Prostate gland (tissue), 2 donors: ENCODE results near the gene DOCK10. TPM values are rescaled to one million over a fixed set of nuclear protein-coding genes. Genes with fewer than 3 reads are reported as not detected.

Experiments used
- DNase-seq: peaks from one replicate; pipeline ENCODE4 v3.0.0-alpha.2; 2019; ENCODE audit warnings: low spot score
- H3K27ac ChIP-seq, 2 donors: fragments of 200-600 bp; sonication (generic); 2 replicates each; pipeline ENCODE4 v1.5.1; 2017 to 2019
- H3K27me3 ChIP-seq: fragments of 200-600 bp; sonication (generic); replicated peaks from 2 replicates; pipeline ENCODE4 v1.5.1; 2019; ENCODE audit not compliant: insufficient read depth
- H3K36me3 ChIP-seq, 2 donors: fragments of 200-600 bp; sonication (generic); 1 replicate in 1 of 2; 2 replicates in 1 of 2; pipeline versions ENCODE4 v1.5.1 to v1.8.1; 2017 to 2019
- H3K4me1 ChIP-seq: fragments of 200-600 bp; sonication (generic); replicated peaks from 2 replicates; pipeline ENCODE4 v1.5.1; 2019
- H3K4me3 ChIP-seq, 2 donors: fragments of 200-600 bp; sonication (generic); 2 replicates each; pipeline ENCODE4 v1.5.1; 2017 to 2019
- H3K9me3 ChIP-seq: fragments of 200-600 bp; sonication (generic); 2 replicates; pipeline ENCODE4 v1.5.1; 2017
- CTCF ChIP-seq, 4 experiments: fragments of 200-600 bp in 2 of 4; fragments of 450-650 bp in 2 of 4; sonication (generic) in 2 of 4; IDR thresholded peaks; 1 replicate in 3 of 4; 2 replicates in 1 of 4; pipeline ENCODE4 v1.5.1; 2016 to 2019; ENCODE audit warnings: antibody characterized with exemption in 4 of 4, mild to moderate bottlenecking in 2 of 4, moderate library complexity in 2 of 4
- POLR2A ChIP-seq: fragments of 450-650 bp; IDR thresholded peaks from one replicate; pipeline ENCODE4 v1.6.1; 2016; ENCODE audit warnings: antibody characterized with exemption, mild to moderate bottlenecking
- POLR2AphosphoS5 ChIP-seq: sonication (generic); formaldehyde crosslinking; IDR thresholded peaks from one replicate; pipeline ENCODE4 v1.6.1; 2017; ENCODE audit warnings: antibody characterized with exemption
- WGBS: methylation state at CpG from one replicate; pipeline ENCODE4 v1.1.5; 2018; 5-methylcytosine and 5-hydroxymethylcytosine counted together
- intact Hi-C: fragments of 100-400 bp; cut with DNase I; formaldehyde crosslinking; loops from one replicate; pipeline ENCODE4 v1.14.2; 2022
- total RNA-seq, 2 donors: library from RNA; depleted of rRNA; stranded (reverse); fragments of >200 nt; gene quantifications; one replicate each; pipeline ENCODE4 v1.1.0, GENCODE V29; 2016

Gene DOCK10
- total RNA-seq, 2 donors from 2014 or later, result 4.8 to 6.2 TPM

GRCh38 chr2:224724331-224724730, 317.9 kb downstream of the DOCK10 start:
- H3K27ac ChIP-seq, result no peak overlapping the region
- intact Hi-C loops, result no loop called here
- no peaks in the 10 kb centered on the region for H3K27me3 ChIP-seq
- H3K9me3 ChIP-seq, result no peaks in the 10 kb centered on the region
- no peak for DNase-seq
- H3K36me3 ChIP-seq, result no peaks in the 10 kb centered on the region
- no peak overlapping the region for H3K4me3 ChIP-seq
- no peaks in the 10 kb centered on the region for H3K4me1 ChIP-seq
- 98% methylated on average over 2 of the region's 2 CpGs for WGBS
- TF ChIP-seq CTCF (IDR thresholded peaks at IDR 0.05) (no peak), POLR2A (no peak), POLR2AphosphoS5 (no peak)

- TF ChIP-seq CTCF (IDR thresholded peaks at IDR 0.05) (no peak), POLR2AphosphoS5 (no peak)
- DNase-seq, result no peak
- no peak overlapping the region for H3K27ac ChIP-seq
- H3K9me3 ChIP-seq, result no peaks in the 10 kb centered on the region
- H3K27me3 ChIP-seq, result no peaks in the 10 kb centered on the region
- 78% methylated on average over 2 of the region's 2 CpGs for WGBS
- H3K4me1 ChIP-seq, result no peaks in the 10 kb centered on the region
- H3K4me3 ChIP-seq, result no peak overlapping the region
- intact Hi-C loops, result no loop called here
- H3K36me3 ChIP-seq, result no peaks in the 10 kb centered on the region
Measured at GRCh38 chr2:224723586-224724217, 318.6 kb downstream of the DOCK10 start.

GRCh38 chr2:224722770-224723169, 319.5 kb downstream of the DOCK10 start:
- intact Hi-C loops, result no loop called here
- WGBS, result 67% methylated on average over 4 of the region's 4 CpGs
- Histone ChIP-seq H3K9me3 (no peaks in the 10 kb centered on the region), H3K4me3 (no peak overlapping the region), H3K27ac (no peak overlapping the region), H3K27me3 (no peaks in the 10 kb centered on the region), H3K4me1 (no peaks in the 10 kb centered on the region), H3K36me3 (no peaks in the 10 kb centered on the region)
- TF ChIP-seq POLR2A (no peak), CTCF (IDR thresholded peaks at IDR 0.05) (no peak), POLR2AphosphoS5 (no peak)
- DNase-seq, result no peak

- DNase-seq, result no peak
- Histone ChIP-seq H3K27me3 (no peaks in the 10 kb centered on the region), H3K4me1 (no peaks in the 10 kb centered on the region), H3K9me3 (no peaks in the 10 kb centered on the region), H3K27ac (no peak overlapping the region), H3K36me3 (no peaks in the 10 kb centered on the region), H3K4me3 (no peak overlapping the region)
- intact Hi-C loops, result no loop called here
- TF ChIP-seq POLR2A, result no peak
- TF ChIP-seq CTCF (IDR thresholded peaks at IDR 0.05), result no peak
- no peak for TF ChIP-seq POLR2AphosphoS5
- WGBS, result 76% methylated on average over 3 of the region's 3 CpGs
Measured at GRCh38 chr2:224722250-224722649, 320.0 kb downstream of the DOCK10 start.

- H3K9me3 ChIP-seq, result no peaks in the 10 kb centered on the region
- no peaks in the 10 kb centered on the region for H3K27me3 ChIP-seq
- no peaks in the 10 kb centered on the region for H3K4me1 ChIP-seq
- DNase-seq, result no peak
- TF ChIP-seq CTCF (IDR thresholded peaks at IDR 0.05) (no peak), POLR2AphosphoS5 (no peak), POLR2A (no peak)
- WGBS, result 56% methylated on average over 2 of the region's 2 CpGs
- H3K4me3 ChIP-seq, result no peak overlapping the region
- no peak overlapping the region for H3K27ac ChIP-seq
- no peaks in the 10 kb centered on the region for H3K36me3 ChIP-seq
- intact Hi-C loops, result no loop called here
Measured at GRCh38 chr2:224716921-224717320, 325.3 kb downstream of the DOCK10 start.
